ENCODE data around the gene SGF29. TPM values are rescaled to one million over a fixed set of nuclear protein-coding genes. Genes with fewer than 3 reads are reported as not detected.
"Not testable (repeated sequence)": the region's sequence is repeated elsewhere in the genome, so short reads cannot be mapped to it uniquely, and the experiment has no call there.

SGF29 gene
- total RNA-seq, 2 donors from 2014 or later, result 14.5 to 15.8 TPM

- no peak for ATAC-seq
- intact Hi-C loops (cut with DNase I), result no loop called here
- DNase-seq, result no peak
These were observed 52.8 kb downstream of the SGF29 start for GRCh38 chr16:28606291-28607115.

DNA sequence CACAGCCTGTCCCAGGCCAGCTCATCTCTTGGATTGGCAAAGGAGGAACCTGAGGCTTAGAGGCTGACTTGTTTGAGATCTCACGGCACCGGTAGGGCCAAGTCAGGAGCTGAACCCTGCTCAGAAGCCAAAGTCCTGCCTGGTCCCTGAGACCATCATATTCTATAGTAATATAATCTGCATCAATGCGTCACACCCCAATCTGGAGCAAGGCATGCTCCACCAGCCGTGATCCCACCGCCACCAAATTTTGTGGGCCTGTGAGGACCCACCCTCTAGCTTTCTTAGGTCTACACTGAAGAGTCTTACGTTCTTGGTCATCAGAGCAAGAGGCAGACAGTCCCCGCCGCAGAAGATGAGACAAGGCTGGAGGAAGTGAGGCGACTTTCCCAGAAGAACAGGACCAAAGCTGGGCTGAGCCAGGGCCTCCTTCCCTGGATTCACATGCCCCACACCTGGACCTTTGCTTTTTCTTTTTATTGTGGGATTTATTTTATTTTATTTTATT, 53.5 kb downstream of the SGF29 start:
- intact Hi-C loops (cut with DNase I), result no loop called here
- DNase-seq, result no peak
- ATAC-seq, result no peak

- intact Hi-C loops (cut with DNase I), result not testable (repeated sequence)
These were observed 54.2 kb downstream of the SGF29 start for GRCh38 chr16:28607681-28608495.

DNA sequence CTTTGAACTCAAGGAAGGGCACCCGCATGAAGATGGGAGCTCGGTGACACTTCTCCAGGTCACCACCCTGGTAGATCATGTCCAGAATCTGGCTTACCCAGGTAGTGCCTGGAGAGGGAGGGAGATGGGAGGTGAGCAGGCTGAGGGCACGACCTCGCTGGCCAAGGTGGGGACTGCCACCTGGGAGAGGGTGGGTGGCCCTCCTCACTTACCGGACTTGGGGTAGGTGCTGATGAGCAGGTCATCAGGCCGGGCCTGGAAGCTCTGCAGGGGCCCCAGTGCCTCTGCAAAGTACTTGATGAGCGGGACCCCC, 54.7 kb downstream of the SGF29 start:
- ATAC-seq; intact Hi-C loops (cut with DNase I); DNase-seq: not testable (repeated sequence)

More at GRCh38 chr16:28607681-28608495, 54.2 kb downstream of the SGF29 start:
- not testable (repeated sequence) for ATAC-seq, DNase-seq

- peak; percentile 31 to 32 for ATAC-seq
- DNase-seq; intact Hi-C loops (cut with DNase I): not testable (repeated sequence)
These were observed 55.3 kb downstream of the SGF29 start for GRCh38 chr16:28608867-28609596.

DNA sequence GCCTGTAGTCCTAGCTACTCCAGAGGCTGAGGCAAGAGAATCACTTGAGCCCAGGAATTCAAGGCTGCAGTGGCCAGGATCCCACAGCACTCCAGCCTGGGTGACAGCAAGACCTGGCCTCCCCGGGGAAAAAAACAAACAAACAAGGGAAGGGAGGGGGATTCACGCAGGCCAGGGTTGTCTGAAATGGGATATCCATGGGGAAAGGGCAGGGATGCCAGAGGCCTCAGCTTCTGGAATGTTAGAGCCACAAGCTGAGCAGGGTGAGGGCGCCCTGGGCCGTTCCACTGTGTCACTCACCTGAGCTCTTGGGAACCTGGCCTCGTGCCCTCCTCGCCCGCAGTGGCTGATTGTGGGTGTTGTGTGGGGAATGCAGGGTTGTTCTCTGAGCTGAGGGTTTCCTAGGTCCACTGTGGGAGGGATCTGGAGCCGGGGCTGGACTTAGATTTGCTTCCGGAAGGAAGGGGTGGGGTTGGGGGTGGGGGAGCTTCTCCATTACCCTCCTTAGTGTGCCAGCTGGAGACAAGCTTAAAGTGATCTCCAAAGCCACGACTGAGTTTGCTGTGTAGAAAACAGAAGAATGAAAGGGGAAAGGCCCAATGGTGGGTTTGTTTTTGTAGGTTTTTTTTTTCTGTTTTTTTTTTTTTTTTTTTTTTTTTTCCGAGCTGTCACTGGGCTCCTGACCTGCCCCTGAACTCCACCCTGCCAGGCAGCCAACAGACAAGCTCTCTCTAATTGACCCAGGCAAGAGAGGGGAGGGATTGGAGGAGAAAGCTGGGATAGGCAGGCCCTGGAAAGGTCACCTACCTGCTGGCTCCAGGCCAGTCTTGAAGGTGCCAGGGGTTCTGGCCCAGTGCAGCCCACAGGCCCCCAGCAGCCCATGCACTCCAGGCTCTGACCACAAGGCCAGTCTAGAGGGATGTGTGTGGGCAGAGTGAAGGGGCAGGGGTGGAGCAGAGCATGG, 56.2 kb downstream of the SGF29 start, which contains the start of gene SULT1A1:
Gene SULT1A1, minus strand, starts transcription at position 414 of the 964 bp plus-strand sequence. CDS start 1,189 bp downstream, outside the sequence.
- ATAC-seq (peak; percentile 85 to 86), DNase-seq (peak; percentile 71)
- intact Hi-C loops (cut with DNase I), result no loop called here

- intact Hi-C loops (cut with DNase I), result no loop called here
- DNase-seq, result no peak
- ATAC-seq, result no peak
These were observed 57.0 kb downstream of the SGF29 start for GRCh38 chr16:28610595-28611191.

DNA sequence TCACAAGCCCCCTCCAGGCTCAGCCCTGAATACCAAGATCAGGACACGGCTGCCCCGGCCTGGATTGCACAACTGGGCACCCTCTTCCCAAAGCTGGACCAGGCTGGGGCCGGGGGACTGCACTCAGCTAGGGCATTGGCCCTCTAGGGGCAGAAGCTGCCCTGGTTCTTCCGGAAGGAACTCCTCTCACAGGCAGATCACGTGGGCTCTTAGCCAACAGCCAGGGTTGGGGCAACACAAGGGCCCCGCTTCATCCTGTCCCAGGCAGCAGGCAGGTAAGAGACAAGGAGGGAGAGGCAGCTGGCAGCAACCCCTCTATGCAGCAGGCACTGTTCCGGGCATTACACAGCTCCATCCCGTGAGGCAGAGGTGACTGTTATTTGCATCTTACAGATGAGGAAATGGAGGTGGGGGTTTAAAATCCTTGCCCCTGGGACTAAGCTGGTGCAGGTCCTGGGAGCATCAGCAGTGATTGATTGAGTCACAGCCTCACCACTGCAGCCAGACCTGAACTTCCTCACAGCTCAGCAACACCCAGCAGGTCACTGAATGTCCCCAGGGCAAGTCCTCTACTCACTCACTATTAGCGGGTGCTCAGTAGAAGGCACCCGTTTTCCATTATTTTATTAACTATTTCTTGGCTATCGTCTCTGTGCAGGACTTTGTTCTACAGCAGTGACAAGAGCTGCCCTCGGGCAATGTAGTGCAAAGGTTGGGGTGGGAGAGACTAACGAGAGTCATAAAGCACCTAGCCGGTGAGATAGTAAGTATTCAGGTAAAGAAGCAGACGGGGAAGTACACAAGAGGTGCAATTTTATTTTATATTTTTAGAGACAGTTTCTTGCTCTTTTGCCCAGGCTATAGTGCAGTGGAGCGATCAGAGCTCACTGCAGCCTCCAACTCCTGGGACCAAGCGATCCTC, 58.9 kb downstream of the SGF29 start:
- DNase-seq; intact Hi-C loops (cut with DNase I): not testable (repeated sequence)
- peak; percentile 2 to 23 for ATAC-seq

DNA sequence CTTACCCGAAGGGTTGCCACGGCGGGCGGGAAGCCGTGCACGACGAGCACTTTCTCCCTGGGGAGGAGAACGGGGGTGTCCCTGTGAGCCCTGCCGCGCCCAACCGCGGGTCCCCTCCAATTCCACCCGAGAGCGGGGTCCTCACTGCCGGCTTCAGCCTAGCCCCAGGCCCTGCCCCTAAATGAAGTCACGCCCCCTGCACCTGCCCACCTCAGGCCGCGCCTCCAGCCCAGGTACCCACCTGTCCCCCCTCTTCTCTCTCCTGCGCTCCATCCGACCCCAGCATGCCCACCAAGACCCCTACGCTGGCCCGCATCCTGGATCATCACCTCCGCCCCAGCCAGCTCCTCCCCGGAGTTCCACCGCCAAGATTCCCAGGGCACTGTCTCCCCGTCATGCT, 60.2 kb downstream of the SGF29 start:
- intact Hi-C loops (cut with DNase I); DNase-seq; ATAC-seq: not testable (repeated sequence)

DNA sequence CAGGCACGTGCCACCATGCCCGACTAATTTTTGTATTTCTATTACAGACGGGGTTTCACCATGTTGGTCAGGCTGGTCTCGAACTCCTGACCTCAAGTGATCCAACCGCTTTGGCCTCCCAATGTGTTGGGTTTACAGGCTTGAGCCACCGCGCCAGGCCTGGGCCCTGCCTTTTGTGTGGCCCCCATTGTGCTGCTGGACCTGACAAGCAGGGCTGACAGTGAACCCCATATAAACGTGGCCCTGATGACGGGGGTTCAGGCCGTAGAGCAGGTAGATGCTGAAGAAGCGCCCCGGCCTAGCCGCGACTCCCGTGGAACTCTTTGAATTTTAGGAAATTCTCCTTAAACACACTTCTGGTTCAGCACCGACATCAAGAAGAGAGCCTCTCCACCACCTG, 60.8 kb downstream of the SGF29 start:
- ATAC-seq; DNase-seq; intact Hi-C loops (cut with DNase I): not testable (repeated sequence)

DNA sequence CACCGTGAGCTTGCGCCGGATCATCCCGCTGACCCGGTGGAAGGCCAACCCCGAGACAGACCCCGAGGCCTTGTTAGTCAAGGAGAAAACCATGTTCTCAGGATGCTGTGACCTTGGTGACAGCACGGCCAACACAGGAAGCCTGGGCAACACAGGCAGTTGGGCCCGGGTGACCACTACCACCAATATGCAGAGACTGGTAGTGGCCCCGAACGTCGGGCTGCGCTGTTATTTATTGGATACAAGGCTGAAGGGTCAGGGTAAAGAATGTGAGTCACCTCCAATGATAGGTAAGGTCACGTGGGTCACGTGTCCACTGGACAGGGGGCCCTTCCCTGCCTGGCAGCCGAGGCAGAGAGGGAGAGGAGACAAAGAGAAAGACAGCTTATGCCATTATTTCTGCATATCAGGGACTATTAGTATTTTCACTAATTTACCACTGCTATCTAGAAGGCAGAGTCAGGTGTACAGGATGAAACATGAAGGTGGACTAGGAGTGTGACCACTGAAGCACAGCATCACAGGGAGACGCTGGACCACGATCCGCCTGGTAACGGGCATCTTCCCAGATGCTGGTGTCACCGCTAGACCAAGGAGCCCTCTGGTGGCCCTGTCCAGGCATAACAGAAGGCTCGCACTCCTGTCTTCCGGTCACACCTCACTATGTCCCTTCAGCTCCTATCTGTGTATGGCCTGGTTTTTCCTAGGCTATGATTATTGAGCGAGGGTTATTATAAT, 61.9 kb downstream of the SGF29 start:
- peak; percentile 74 for DNase-seq
- intact Hi-C loops (cut with DNase I), result not testable (repeated sequence)
- peak in 1 of 2 donors; percentile 15 for ATAC-seq

DNA sequence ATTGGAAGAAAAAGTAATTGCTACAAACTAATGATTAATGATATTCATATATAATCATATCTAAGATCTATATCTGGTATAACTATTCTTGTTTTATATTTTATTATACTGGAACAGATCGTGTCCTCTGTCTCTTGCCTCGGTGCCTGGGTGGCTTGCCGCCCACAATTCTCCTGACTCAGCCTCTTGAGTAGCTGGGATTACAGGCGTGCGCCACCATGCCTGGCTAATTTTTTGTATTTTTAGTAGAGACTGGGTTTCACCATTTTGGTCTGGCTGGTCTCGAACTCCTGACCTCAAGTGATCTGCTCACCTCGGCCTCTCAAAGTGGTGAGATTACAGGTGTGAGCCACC, 62.5 kb downstream of the SGF29 start:
- DNase-seq; intact Hi-C loops (cut with DNase I); ATAC-seq: not testable (repeated sequence)

DNA sequence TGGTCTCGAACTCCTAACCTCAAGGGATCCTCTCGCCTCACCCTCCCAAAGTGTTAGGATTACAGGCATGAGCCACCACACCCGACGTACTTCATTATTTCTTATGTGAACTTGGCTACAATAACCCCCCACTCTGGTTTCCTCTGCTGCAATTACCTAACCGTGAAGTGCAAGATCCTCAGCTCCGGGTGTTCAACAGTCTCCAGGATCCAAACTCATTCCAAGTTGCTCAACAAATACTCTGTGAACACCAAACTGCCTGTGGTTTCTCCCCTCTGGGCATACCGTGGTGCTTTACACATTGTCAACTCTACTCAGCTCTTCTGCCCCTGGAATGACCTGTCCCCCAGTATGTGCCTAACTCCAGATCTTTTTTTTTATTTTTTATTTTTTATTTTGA, 62.9 kb downstream of the SGF29 start:
- ATAC-seq, result no peak
- intact Hi-C loops (cut with DNase I), result no loop called here
- no peak for DNase-seq

GRCh38 chr16:28617874-28618273, 64.2 kb downstream of the SGF29 start:
- DNase-seq (no peak), ATAC-seq (no peak)
- intact Hi-C loops (cut with DNase I), result no loop called here

GRCh38 chr16:28620316-28620715, 66.6 kb downstream of the SGF29 start:
- intact Hi-C loops (cut with DNase I); DNase-seq; ATAC-seq: not testable (repeated sequence)
